Measurements from ENCODE around the gene DFFB. TPM values are rescaled to one million over a fixed set of nuclear protein-coding genes. Genes with fewer than 3 reads are reported as not detected.
A peak's percentile ranks its signal among the peaks of the same experiment; 100 is the strongest.

Gene DFFB
- total and polyA plus RNA-seq, 9 of the 15 experiments (the other 6 are each of a cell fraction or from before 2014, with no cell fraction given), result 2.3 to 15.8 (median 11.5) TPM

DNA sequence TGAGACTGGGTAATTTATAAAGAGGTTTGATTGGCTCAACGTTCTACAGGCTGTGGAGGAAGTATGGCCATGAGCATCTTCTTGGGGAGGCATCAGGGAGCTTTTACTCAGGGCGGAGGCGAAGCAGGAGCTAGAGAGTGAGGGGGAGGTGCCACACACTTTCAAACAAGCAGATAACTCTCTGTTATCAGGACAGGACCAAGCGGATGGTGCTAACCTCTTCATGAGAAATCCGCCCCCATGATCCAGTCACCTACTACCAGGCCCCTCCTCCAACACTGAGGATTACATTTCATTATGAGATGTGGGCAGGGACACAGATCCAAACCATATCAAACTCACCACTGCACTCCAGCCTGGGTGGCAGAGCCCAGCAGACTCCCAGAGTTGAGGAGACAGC, 49.5 kb upstream of the DFFB start:
- H3K4me3 ChIP-seq, result no peak overlapping the region
- no peak overlapping the region for H3K27ac ChIP-seq (ENCODE audit: extremely low read depth, low read depth, low read length)
- FAIRE-seq (peak; percentile 58), ATAC-seq (peak; percentile 66), DNase-seq (ENCODE audit: extremely low read depth in 1 of 4, low spot score in 3 of 4) (peak; percentile 68 to 86 (median 70))
- WGBS (ENCODE audit: insufficient coverage, low coverage, missing lambda C conversion rate), result 3% methylated on average over 5 of the region's 5 CpGs
- peak overlapping the region; percentile 57; the same call in 1 of the 2 replicates for H3K4me2 ChIP-seq (ENCODE audit: insufficient read depth, low read length)
- CTCF ChIA-PET (ENCODE audit: low intra/inter-chr PET ratio), result interaction anchor here (0.6 kb wide), 1 partner anchor 112 kb away, joined by 3 read pairs; no protein-coding TSS in a partner anchor
- POLR2A ChIA-PET, result interaction anchor here (0.6 to 1.2 kb wide), 4 partner anchors 12 to 77 kb away, joined by 3 to 5 read pairs (median 4); partner anchors contain the start of gene LRRC47
- H3K9me3 ChIP-seq (replicated peaks; ENCODE audit: control insufficient read depth, insufficient read depth, low read depth, low read length), result no peaks in the 10 kb centered on the region
- H2AFZ ChIP-seq (ENCODE audit: low read depth, low read length), result peak overlapping the region; percentile 2; the same call in 1 of the 2 replicates
- peaks cover 22 to 38% of the 10 kb centered on the region in 2 experiments for H3K4me1 ChIP-seq (replicated peaks in 1 of 2; ENCODE audit: control insufficient read depth in 2 of 2, insufficient read depth in 2 of 2, low read length in 2 of 2)
- H3K9me1 ChIP-seq (ENCODE audit: control insufficient read depth, insufficient read depth, low read length), result no peaks in the 10 kb centered on the region
- H3K79me2 ChIP-seq (ENCODE audit: control insufficient read depth, insufficient read depth, low read length), result no peaks in the 10 kb centered on the region
- H3K36me3 ChIP-seq (ENCODE audit: control insufficient read depth, insufficient read depth, low read length), result no peaks in the 10 kb centered on the region
- H3K9ac ChIP-seq (ENCODE audit: insufficient read depth in 1 of 2, low read depth in 2 of 2, low read length in 2 of 2), result 0 out of 4 replicates have a peak overlapping the region, but pooled peaks of 1 of the 2 experiments have one; percentile 2
- no peaks in the 10 kb centered on the region for H4K20me1 ChIP-seq (replicated peaks; ENCODE audit: control insufficient read depth, insufficient read depth, low read length)
- in situ Hi-C loops (cut with MboI) (no loop called here), intact Hi-C loops (cut with micrococcal nuclease) (no loop called here)
- BruUV-seq (replicated peaks), result no TSS peak
- H3K27me3 ChIP-seq (ENCODE audit: control insufficient read depth in 2 of 2, insufficient read depth in 2 of 2, low read length in 2 of 2), result no peaks in the 10 kb centered on the region
- TF ChIP-seq KDM1A (IDR thresholded peaks at IDR 0.05), result peak; percentile 79 to 84
- peak; percentile 66 for TF ChIP-seq DPF2 (IDR thresholded peaks at IDR 0.05)
- TF ChIP-seq JUND (IDR thresholded peaks at IDR 0.05; ENCODE audit: borderline replicate concordance, low read depth, low read length), result peak; percentile 28; the same call in 1 of the 2 replicates
- no peak; the same call in 2 of the 3 replicates for TF ChIP-seq JUND (tag; IDR thresholded peaks at IDR 0.05; ENCODE audit: borderline replicate concordance, low read depth, low read length)
- TF ChIP-seq SMARCA4 (IDR thresholded peaks at IDR 0.05), result 0 out of 2 replicates have a peak, but pooled peaks have one; percentile 46
- TF ChIP-seq LEF1 (IDR thresholded peaks at IDR 0.05), result peak; percentile 55; the same call in 1 of the 2 replicates
- peak; percentile 25; the same call in 1 of the 2 replicates for TF ChIP-seq ATF3 (IDR thresholded peaks at IDR 0.05)
- no peak for TF ChIP-seq ATF3 (CRISPR knock-in tag; conservative IDR thresholded peaks at IDR 0.05)
- peak; percentile 88 for TF ChIP-seq EGR1 (conservative IDR thresholded peaks at IDR 0.05)
- 0 out of 2 replicates have a peak, but pooled peaks have one; percentile 31 for TF ChIP-seq RNF2 (IDR thresholded peaks at IDR 0.05)
- no peak for TF ChIP-seq ELF1 (tag; IDR thresholded peaks at IDR 0.05)
- no peak for TF ChIP-seq GABPB1 (CRISPR knock-in tag; IDR thresholded peaks at IDR 0.05)
- TF ChIP-seq NCOA1 (IDR thresholded peaks at IDR 0.05; ENCODE audit: low read depth), result peak; percentile 16; the same call in 1 of the 2 replicates
- TF ChIP-seq PTRF (tag; IDR thresholded peaks at IDR 0.05), result no peak
- TF ChIP-seq ZNF592 (IDR thresholded peaks at IDR 0.05), result no peak
- TF ChIP-seq CTBP1 (IDR thresholded peaks at IDR 0.05; ENCODE audit: borderline replicate concordance), result peak; percentile 87
- no peak for TF ChIP-seq OTX1 (CRISPR knock-in tag; IDR thresholded peaks at IDR 0.05)
- TF ChIP-seq ZEB2 (IDR thresholded peaks at IDR 0.05), result peak; percentile 32; the same call in 1 of the 2 replicates
- peak; percentile 79 for TF ChIP-seq CBFA2T3 (IDR thresholded peaks at IDR 0.05)
- TF ChIP-seq ZNF431 (CRISPR knock-in tag; IDR thresholded peaks at IDR 0.05), result no peak
- TF ChIP-seq HNRNPLL (IDR thresholded peaks at IDR 0.05; ENCODE audit: low read depth, low read length, poor library complexity, severe bottlenecking), result no peak
- TF ChIP-seq CBFA2T2 (conservative IDR thresholded peaks at IDR 0.05), result peak; percentile 62

Data from K562 (cell line).